DMS53 treated with DMSO at 0.1 percent for 48 hours (cell line): ENCODE data around the gene PRPF6.
A peak's percentile ranks its signal among the peaks of the same experiment; 100 is the strongest.

Experiments used
- DNase-seq: peaks from one replicate; lab custom pipeline; 2025; ENCODE audit not compliant: unreplicated experiment; lab: John Stamatoyannopoulos, UW

Gene PRPF6

GRCh38 chr20:64032706-64033624 is 52.0 kb downstream of the PRPF6 start:
- DNase-seq = no peak

- DNase-seq = no peak
These were observed 53.1 kb downstream of the PRPF6 start for GRCh38 chr20:64033981-64034493.

GRCh38 chr20:64035066-64035932 is 54.4 kb downstream of the PRPF6 start:
- no peak for DNase-seq

- DNase-seq = no peak
These were observed 55.0 kb downstream of the PRPF6 start, which contains the start of gene C20orf204 for GRCh38 chr20:64035933-64036345. TSS of gene C20orf204 (plus strand) at chr20:64036182. CDS start at chr20:64036324, 142 bp downstream.

- DNase-seq = no peak
These were observed 55.6 kb downstream of the PRPF6 start for GRCh38 chr20:64036346-64037198.

GRCh38 chr20:64037199-64037497 is 56.2 kb downstream of the PRPF6 start:
- no peak for DNase-seq

- no peak for DNase-seq
These were observed 56.7 kb downstream of the PRPF6 start for GRCh38 chr20:64037498-64038213.

- no peak for DNase-seq
These were observed 57.3 kb downstream of the PRPF6 start for GRCh38 chr20:64038224-64038564.

GRCh38 chr20:64038565-64039292 is 57.8 kb downstream of the PRPF6 start:
- peak; percentile 66 for DNase-seq

GRCh38 chr20:64039293-64040160 is 58.6 kb downstream of the PRPF6 start:
- no peak for DNase-seq

- DNase-seq = no peak
These were observed 59.5 kb downstream of the PRPF6 start for GRCh38 chr20:64040231-64041039.

GRCh38 chr20:64041040-64041780 is 60.3 kb downstream of the PRPF6 start:
- no peak for DNase-seq

- no peak for DNase-seq
These were observed 60.8 kb downstream of the PRPF6 start for GRCh38 chr20:64041781-64042053.

GRCh38 chr20:64042054-64042781 is 61.3 kb downstream of the PRPF6 start:
- no peak for DNase-seq

- DNase-seq = no peak
These were observed 62.8 kb downstream of the PRPF6 start for GRCh38 chr20:64043768-64044167.

- no peak for DNase-seq
These were observed 63.7 kb downstream of the PRPF6 start for GRCh38 chr20:64044484-64045247.
